ENCODE data around the gene AFF4. TPM values are rescaled to one million over a fixed set of nuclear protein-coding genes. Genes with fewer than 3 reads are reported as not detected.

AFF4 gene
- total and polyA plus RNA-seq, 9 of the 15 experiments (the other 6 are each of a cell fraction or from before 2014, with no cell fraction given): 1.7 to 25.8 (median 17.9) TPM

GRCh38 chr5:132873119-132873929 is 90.1 kb downstream of the AFF4 start, which contains the start of gene LEAP2 (continued):
- TF ChIP-seq MGA (IDR thresholded peaks at IDR 0.05): no peak
- TF ChIP-seq BACH1 (tag; IDR thresholded peaks at IDR 0.05): no peak
- TF ChIP-seq RFX1 (IDR thresholded peaks at IDR 0.05): no peak
- TF ChIP-seq RBM25 (IDR thresholded peaks at IDR 0.05; ENCODE audit: low read depth, low read length, severe bottlenecking): no peak
- no peak for TF ChIP-seq SMARCB1 (IDR thresholded peaks at IDR 0.05; ENCODE audit: insufficient read length, low read depth)
- no peak for TF ChIP-seq ZBTB26 (CRISPR knock-in tag; IDR thresholded peaks at IDR 0.05)
- TF ChIP-seq ZBTB12 (CRISPR knock-in tag; IDR thresholded peaks at IDR 0.05): no peak
- no peak for TF ChIP-seq CREM (IDR thresholded peaks at IDR 0.05; ENCODE audit: low read depth)
- no peak for TF ChIP-seq BDP1 (IDR thresholded peaks at IDR 0.05; ENCODE audit: insufficient read depth, insufficient read length)
- TF ChIP-seq ZNF655 (CRISPR knock-in tag; IDR thresholded peaks at IDR 0.05): no peak
- no peak for TF ChIP-seq SMARCA5 (IDR thresholded peaks at IDR 0.05)

All from K562 (cell line).